Measurements from ENCODE around the gene SLC22A17. TPM values are rescaled to one million over a fixed set of nuclear protein-coding genes. Genes with fewer than 3 reads are reported as not detected.

The SLC22A17 gene
- 34.6 and 59.7 TPM in 2 replicates for total RNA-seq

DNA sequence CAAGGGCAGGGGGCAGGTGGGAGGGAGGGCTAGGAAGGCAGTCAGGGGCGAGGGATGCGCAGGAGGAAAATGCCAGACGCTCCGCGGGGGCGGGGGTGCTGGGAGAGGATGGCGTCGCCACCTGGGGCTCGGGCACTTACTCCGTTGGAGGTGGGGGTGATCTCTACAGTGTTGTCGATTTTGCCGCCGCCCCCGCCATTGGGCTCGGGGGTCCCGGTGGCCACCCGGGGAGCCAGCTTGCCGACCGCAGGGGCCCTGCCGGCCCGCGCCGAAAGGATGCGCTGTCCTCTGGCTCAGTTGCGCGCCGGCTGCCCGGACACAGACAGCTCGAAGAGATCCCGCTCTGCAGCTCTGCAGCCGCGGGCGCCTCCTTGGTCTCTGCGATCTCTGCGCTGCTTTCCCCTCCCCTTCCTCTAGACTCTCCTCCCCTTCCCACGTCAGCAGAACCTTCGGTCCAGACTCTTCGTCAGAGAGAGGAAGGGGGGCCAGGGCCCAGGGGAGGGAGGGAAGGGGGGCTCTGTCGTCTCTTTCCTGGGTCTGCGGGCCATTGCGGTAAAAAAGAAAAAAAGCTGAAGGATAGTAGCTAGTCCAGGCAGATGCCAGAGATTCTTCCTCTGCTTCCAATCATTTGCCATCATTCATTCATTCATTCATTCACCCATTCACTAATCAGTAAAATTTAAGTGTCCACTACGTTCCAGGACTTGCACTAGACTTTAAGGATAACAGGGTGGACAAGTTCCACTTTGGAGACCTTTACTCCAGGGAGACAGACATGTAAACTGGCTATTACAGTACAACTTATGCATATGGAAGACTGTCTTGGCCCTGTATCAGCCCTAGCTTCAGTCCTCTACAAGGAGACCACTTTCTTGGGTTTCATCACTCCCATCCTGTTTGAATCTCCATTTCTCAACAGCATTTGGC lies at the start of gene SLC22A17:
Gene SLC22A17, minus strand, starts transcription at position 382 of the 927 bp plus-strand sequence.

DNA sequence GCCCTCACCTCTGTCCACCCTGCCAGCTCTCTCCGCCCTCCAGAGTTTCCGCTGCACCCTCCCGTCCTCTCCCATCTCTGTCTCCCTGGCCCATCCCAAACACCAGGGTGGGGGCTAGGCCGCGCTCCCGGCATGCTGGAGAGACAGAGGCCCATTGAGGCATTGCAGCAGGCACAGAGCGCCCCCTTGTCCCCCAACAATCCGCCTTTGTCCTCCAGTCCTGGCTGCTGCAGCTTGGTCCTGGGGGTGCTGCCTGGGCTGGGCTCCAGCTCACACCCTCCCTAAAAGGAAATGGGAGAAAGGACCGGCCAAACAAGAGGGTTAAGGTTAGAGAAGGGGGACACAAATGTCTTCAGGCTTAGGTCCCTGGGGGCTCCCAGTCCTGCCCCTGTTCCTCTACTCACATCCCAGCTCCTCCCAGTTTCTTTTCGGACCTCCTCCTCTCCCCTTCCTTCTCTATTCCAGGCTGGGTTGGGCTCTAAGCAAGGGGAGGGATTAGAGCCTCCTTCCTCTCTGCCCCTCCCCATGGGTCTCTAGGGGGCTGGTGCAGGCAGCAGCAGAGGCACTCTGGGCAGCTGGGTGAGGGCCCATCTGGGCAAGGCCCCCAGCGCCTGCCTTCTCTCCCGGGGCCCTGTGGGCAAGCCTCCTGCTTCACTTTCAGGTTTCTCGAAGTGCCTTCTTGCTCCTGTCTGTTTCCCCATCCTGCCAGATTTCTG lies 24.0 kb upstream of the SLC22A17 start, which contains the start of gene CMTM5:
Gene CMTM5, plus strand, starts transcription at position 565 of the 716 bp plus-strand sequence. CDS start 206 bp downstream, outside the sequence.

GRCh38 chr14:23372509-23372908 lies 19.8 kb upstream of the SLC22A17 start, which contains the start of gene IL25:
Gene IL25, plus strand, starts transcription at chr14:23372809.

GRCh38 chr14:23365036-23365731 lies 12.5 kb upstream of the SLC22A17 start, which contains the start of gene EFS:
Gene EFS, minus strand, starts transcription at chr14:23365172. Its CDS starts 147 bp downstream, at chr14:23365025.

GRCh38 chr14:23320584-23321571 lies 31.8 kb downstream of the SLC22A17 start, which contains the start of gene PABPN1:
Gene PABPN1, plus strand, starts transcription at chr14:23321457. Its CDS starts 13 bp downstream, at chr14:23321470.

DNA sequence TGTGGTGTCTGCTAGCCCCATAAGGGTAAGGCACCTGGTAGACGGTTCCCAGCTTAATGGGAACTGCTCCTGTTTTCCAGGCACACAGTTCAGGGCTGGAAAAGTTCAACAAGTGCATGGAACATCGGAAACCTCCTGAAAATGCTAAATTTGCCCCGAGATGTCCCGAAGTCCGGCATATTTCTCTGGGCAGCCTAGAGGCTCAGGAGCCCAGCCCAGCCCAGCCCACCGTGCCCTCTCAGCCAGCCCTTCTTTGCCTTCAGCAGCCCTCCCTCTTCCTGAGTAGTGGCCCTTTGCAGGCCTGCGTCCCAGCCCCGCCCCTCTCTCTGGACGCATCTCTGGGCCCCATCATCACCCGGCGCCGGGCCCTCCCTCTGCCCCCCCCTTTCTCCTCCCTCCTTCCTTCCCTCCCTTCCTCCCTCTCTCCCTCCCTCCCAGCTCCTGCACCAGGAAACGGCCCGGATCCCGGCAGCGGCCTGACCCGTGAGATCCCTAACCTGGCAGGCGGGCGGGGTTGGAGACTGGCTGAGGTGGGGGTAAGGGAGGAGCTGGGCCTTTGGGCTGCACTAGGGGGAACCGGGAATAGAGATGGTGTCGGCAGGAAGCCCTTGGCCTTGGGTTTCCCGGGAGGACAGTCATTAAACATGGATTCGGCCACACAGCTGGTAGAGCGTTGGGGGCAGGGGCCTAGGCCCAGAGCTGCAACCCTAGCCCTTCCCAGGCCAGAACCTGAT lies 46.1 kb downstream of the SLC22A17 start, which contains the start of gene BCL2L2:
Gene BCL2L2, plus strand, starts transcription at position 422 of the 734 bp plus-strand sequence. CDS start 935 bp downstream, outside the sequence.

DNA sequence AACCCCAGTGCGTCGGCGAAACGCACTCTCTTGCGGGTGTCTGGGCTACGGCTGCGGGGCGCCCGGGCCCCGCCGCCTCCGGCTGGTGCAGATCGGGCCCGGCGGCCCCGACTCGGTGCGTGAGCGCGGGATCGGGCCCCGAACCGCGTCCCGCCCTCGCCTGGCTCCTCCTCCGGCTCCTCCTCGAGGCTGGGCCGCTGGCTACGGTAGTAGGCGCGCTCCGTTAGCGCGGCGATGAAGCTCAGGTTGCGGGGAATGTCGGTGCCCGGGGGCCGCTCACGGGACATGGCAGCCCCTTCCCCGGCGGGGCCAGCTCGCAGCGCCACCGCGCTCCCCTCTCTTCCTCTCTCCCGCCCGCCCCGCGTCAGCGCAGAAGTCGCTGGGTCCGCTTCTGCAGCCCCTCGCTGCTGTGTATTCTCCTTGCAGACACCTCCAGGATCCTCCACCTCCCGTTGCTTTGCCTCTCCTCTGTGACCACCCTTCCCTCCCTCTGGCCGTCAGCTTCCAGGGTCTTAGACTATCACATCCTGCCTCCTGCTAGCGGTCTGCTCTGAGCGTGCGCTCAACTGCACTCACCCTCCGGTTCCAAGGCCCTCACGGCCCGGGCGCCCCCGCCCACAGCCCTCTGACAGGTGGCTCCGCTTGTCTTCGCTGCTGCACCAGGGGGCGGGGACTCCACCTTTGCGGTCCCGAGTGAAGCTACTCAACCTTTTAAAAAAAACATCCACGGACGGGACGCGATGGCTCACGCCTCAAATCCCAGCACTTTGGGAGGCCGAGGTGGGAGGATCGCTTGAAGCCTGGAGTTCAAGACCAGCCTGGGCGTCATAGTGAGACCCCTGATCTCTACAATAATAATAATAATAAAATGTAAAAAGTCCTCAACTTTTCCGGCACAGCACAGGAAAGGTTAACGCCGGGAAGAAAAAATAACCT lies 50.1 kb downstream of the SLC22A17 start, which contains the start of gene PPP1R3E:
Gene PPP1R3E, minus strand, starts transcription at position 570 of the 936 bp plus-strand sequence. Its CDS starts 283 bp downstream, at position 287.

Other genes starting within 250 kb of the SLC22A17 start
- 0.88 TPM in 1 of 2 replicates, not detected in the other for gene CIROP, start 247.9 kb downstream of the SLC22A17 start, total RNA-seq
- gene CEBPE, start 233.6 kb downstream of the SLC22A17 start, total RNA-seq = not detected in 2 replicates
- gene SLC7A8, start 169.2 kb downstream of the SLC22A17 start, total RNA-seq = 0.26 and 4.6 TPM in 2 replicates
- gene RNF212B, start 115.0 kb downstream of the SLC22A17 start, total RNA-seq = not detected in 2 replicates
- 9.1 and 16.4 TPM in 2 replicates for gene HOMEZ, start 66.8 kb downstream of the SLC22A17 start, total RNA-seq
- gene PPP1R3E, start 50.0 kb downstream of the SLC22A17 start, total RNA-seq = 1.6 and 4.7 TPM in 2 replicates
- gene BCL2L2, start 46.1 kb downstream of the SLC22A17 start, total RNA-seq = 12.0 and 18.4 TPM in 2 replicates
- gene PABPN1, start 31.4 kb downstream of the SLC22A17 start, total RNA-seq = 40.2 and 60.3 TPM in 2 replicates
- 21.6 and 34.2 TPM in 2 replicates for gene EFS, start 12.3 kb upstream of the SLC22A17 start, total RNA-seq
- gene IL25, start 19.9 kb upstream of the SLC22A17 start, total RNA-seq = not detected in 2 replicates
- 2.2 TPM in 1 of 2 replicates, not detected in the other for gene CMTM5, start 24.2 kb upstream of the SLC22A17 start, total RNA-seq
- not detected in 2 replicates for gene MYH6, start 55.4 kb upstream of the SLC22A17 start, total RNA-seq
- 0.56 TPM in 1 of 2 replicates, not detected in the other for gene MYH7, start 82.8 kb upstream of the SLC22A17 start, total RNA-seq
- 24.4 and 30.1 TPM in 2 replicates for gene NGDN, start 116.8 kb upstream of the SLC22A17 start, total RNA-seq
- 0.08 and 0.39 TPM in 2 replicates for gene ZFHX2, start 198.9 kb upstream of the SLC22A17 start, total RNA-seq
- gene THTPA, start 203.4 kb upstream of the SLC22A17 start, total RNA-seq = 10.0 and 13.4 TPM in 2 replicates
- gene AP1G2, start 214.9 kb upstream of the SLC22A17 start, total RNA-seq = 10.1 and 14.6 TPM in 2 replicates
- gene JPH4, start 225.9 kb upstream of the SLC22A17 start, total RNA-seq = under 0.01 and 0.24 TPM in 2 replicates